H4 (cell line): ENCODE measurements around the gene CKAP5. TPM values are rescaled to one million over a fixed set of nuclear protein-coding genes. Genes with fewer than 3 reads are reported as not detected.

ENCODE experiments used
- DNase-seq: peaks from one replicate; pipeline ENCODE4 v3.0.0-alpha.2; 2015; ENCODE audit warnings: low spot score
- total RNA-seq: library from RNA; depleted of rRNA; stranded (reverse); fragments of >200 nt; shearing (Covaris generic); gene quantifications from 2 replicates; pipeline ENCODE4 v1.2.3, GENCODE V29; 2014

Gene CKAP5
- total RNA-seq, 1 experiment from 2014 or later, result 71.4 TPM

GRCh38 chr11:46766656-46767055 lies 79.4 kb downstream of the CKAP5 start:
- no peak for DNase-seq

- no peak for DNase-seq
Observed at GRCh38 chr11:46762248-46762647, 83.8 kb downstream of the CKAP5 start.

DNA sequence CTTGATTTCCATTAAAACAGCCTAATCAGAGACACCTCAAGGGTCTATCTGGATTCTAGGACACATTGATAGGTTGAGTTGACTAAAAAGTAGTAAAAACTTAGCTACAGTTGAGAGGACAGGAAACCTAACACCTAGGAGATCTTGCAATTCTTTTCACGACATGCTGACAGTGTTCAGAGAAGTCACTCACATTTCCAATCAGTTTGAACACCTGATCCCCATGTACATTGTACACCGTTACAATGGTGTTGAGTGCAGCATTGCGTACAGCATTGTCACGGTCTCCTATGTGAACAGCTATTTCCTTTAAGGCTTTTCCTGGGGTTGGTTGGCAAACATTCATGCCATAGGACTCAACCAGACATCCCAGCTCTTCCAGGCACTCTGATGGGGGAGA lies 84.3 kb downstream of the CKAP5 start:
- no peak for DNase-seq

DNA sequence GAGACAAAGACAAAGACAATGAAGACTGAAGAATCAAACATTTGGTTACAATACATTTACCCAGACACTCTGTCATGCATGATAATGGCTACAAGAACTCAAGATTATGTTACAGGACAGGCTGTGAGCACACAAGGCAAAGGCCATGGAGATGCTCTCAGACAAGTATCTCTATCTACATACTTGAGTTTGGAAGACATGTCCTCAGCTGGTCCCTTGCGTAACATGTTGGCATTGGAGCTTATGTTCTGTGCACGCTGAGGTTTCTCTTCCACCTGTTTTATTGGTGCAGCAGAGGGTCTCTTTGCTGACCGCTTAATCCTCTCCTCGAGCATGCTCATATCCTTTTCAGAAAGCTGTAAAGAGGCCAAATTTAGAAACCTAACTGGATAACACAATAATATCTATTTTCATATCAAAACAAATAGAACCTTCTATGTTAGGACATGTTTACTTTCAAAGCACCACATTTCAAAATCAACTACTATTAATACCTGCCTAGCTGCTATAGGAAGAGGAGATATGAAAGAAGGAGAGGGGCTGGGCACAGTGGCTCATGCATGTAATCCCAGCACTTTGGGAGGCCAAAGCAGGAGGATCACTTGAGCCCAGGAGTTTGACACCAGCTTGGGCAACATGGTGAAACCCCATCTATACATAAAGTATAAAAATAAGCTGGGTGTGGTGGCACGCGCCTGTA lies 85.5 kb downstream of the CKAP5 start:
- DNase-seq, result no peak

GRCh38 chr11:46759196-46759595 lies 86.9 kb downstream of the CKAP5 start:
- DNase-seq, result no peak

DNA sequence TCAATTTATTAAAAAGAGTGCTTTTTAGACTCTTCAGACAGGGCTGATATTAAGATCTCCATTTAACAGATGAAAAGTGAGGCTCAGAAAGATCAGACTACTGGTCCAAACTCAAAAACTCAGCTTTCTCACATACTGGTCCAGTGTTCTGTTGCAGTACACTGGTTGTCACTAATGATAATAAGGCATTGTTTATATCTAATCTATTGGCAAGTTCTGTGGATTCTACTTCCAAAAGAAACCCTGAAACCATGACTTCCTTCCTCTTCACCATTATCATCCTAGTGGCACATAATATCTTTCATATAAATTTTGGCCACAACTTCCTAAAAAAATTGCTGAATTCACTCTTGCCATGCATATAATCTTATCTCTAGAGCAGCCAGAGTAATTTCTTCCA lies 90.1 kb downstream of the CKAP5 start:
- DNase-seq, result no peak

DNA sequence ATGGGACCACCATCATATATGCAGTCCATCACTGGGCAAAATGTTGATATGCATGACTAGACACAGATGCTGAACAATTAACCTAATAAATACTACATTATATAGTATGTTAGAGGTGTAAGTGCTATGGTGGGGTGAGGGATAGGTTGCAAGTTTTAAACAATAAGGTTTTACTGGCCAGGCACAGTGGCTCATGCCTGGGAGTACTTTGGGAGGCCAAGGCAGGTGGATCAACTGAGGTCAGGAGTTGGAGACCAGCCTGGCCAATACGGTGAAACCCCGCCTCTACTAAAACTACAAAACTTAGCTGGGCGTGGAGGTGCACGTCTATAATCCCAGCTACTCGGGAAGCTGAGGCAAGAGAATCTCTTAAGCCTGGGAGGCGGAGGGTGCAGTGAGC lies 98.9 kb downstream of the CKAP5 start:
- no peak for DNase-seq

GRCh38 chr11:46745995-46746394 lies 100.1 kb downstream of the CKAP5 start:
- DNase-seq, result no peak

DNA sequence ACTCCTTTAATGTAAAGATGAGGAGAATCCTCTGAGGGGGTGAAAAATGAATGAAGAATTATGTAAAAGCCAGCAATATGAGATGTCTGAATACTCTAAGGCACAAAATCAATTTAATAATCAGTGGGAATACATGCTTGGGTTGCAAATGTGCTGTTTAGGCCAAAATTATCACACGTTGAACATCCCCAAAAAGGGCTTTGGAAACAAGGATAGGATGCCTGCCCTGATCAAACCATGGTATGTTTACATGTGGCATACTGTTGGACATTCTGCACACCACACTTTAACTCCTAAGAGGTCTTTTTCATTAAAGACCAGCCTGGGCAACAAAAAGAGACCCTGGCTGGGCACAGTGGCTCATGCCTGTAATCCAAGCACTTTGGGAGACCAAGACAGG lies 100.8 kb downstream of the CKAP5 start:
- no peak for DNase-seq

DNA sequence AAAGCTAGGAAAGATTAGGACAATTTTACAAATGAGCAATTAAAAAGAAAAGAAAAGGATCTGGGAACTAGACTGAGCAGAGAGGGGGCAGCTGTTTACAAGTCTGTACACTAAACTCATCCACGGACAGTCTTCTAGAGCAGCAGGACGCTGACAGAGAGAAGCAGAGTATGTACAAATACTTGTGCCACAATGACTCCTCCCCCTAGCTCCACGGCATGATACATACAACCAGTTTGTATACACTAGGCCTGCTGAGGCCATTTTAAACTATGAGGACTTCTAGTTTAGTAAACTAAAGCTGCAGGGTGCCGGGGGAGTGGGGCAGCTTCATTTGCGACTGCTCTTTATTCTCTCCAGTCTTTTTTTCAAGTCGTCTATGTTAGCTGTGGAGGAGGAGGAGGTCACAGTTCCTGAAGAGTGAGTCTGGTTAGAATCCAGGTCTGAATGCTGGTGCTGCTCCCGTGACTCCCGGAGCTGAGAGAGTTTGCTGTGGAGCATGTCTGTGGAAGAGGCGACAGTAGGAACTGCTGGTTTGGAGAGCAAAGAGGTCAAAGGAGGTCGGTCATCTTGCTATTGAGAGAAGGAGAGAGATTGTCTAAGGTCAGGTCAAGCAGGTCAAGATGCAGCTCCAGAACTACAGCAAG lies 102.3 kb downstream of the CKAP5 start:
- DNase-seq, result no peak

DNA sequence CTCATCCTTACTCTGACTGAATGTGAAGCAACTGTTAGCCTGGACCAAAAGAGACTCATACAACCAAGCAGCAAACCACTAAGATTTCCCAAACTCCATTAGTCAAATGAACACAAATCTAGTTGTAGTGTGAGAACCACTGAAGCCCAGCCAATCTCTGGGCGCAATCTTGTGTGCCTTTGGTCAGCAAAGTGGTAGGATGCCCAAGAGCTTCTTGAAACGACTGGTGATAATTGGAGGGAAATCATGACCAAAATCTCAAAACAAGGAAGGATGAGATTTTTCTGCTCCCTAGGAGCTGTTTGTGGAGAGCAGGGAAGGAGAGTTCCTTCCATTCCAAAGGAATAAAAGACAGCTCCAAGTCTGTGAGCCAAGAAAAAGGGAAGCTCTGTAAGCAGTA lies 103.0 kb downstream of the CKAP5 start:
- no peak for DNase-seq

DNA sequence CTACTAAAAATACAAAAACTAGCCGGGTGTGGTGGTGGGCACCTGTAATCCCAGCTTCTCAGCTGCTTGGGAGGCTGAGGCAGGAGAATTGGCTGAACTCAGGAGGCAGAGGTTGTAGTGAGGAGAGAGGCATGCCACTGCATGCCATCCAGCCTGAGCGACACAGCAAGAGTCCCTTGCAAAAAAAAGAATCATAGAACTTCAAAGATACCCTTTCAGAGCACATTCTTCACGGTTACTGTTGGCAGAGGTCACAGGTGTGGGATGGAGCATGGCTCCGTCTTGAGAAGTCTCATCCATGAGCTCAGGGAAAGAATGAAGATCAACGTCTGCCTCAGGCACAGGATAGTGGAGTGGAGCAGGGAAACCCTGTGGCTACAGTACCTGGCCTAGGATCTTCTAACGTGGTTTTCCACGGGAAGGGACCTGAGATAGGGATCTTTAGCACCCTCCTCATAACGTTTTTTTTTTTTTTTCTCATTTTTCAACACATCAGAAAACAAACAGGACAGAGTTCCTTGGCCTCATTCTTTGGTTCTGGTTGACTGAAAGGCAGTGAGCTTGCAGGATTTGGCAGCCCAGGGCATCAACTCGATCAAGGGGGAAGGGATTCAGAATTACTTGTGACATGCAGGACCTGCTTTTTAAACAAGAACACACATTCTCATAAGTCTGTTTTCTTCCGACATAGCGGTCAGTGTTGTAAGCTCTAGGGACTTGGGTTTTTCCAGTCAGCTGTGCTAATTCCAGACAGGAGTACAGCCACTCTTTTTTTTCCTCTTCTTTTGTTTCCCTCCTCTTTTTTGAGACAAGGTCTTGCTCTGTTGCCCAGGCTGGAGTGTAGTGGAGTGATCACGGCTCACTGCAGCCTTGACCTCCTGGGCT lies 104.2 kb downstream of the CKAP5 start:
- no peak for DNase-seq

- DNase-seq, result no peak
Observed at GRCh38 chr11:46738887-46739286, 107.2 kb downstream of the CKAP5 start.

DNA sequence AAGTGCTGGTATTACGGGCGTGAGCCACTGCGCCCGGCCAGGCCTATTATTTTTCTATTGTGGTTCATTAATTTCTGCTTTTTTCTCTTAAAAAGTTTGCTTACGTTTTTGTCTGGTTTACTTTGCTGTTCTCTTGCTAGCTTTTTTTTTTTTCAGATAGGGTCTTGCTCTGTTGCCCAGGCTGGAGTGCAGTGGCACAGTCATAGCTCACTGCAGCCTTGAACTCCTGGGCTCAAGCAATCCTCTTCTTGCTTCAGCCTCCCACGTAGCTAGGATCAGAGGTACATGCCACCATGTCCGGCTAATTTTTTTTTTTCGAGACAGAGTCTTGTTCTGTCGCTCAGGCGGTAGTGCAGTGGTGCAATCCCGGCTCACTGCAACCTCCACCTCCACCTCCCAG lies 108.4 kb downstream of the CKAP5 start:
- no peak for DNase-seq

- no peak for DNase-seq
Observed at GRCh38 chr11:46736615-46737014, 109.5 kb downstream of the CKAP5 start.

- no peak for DNase-seq
Observed at GRCh38 chr11:46736146-46736545, 109.9 kb downstream of the CKAP5 start.

GRCh38 chr11:46733234-46733633 lies 112.8 kb downstream of the CKAP5 start:
- DNase-seq, result no peak

GRCh38 chr11:46731545-46731944 lies 114.5 kb downstream of the CKAP5 start:
- no peak for DNase-seq

DNA sequence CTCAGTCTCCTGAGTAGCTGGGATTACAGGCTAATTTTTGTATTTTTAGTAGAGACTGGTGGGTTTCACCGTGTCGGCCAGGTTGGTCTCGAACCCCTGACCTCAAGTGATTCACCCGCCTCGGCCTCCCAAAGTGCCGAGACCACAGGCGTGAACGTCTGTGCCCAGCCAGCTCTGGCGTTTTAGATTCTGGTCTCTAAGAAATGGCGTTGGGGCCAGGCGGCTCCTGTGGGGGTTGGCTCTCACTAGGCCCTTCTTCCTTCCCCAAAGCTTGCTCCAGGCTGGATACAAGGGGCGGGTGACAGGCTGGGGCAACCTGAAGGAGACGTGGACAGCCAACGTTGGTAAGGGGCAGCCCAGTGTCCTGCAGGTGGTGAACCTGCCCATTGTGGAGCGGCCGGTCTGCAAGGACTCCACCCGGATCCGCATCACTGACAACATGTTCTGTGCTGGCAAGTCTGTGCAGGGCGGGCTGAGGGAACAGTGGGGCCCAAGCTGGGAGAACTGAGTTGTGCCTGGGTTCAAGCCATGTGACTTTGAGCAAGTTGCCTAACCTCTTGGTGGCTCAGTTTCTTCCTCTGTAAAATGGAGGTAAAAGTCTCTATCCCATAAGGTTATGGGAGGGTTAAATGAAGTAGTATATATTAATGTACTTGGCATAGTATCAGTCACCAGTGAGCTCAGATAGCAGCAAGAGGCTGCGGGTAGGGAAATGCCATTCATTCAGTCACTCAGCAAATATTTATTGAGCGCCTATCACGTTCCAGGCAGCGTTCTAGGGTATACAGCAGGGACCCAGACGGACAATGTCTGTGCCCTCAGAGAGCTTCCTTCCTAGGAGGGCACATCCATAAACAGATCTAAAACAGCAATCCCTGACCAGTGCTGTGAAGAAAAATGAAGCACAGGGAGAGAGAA lies 116.7 kb downstream of the CKAP5 start:
- no peak for DNase-seq

- no peak for DNase-seq
Observed at GRCh38 chr11:46728659-46729040, 117.4 kb downstream of the CKAP5 start.

- DNase-seq, result no peak
Observed at GRCh38 chr11:46727952-46728658, 118.0 kb downstream of the CKAP5 start.
